ENCODE data around the gene DEDD.

Gene DEDD

GRCh38 chr1:161091093-161091492, 41.4 kb downstream of the DEDD start:
- DNase-seq = no peak

GRCh38 chr1:161090617-161091016, 41.9 kb downstream of the DEDD start:
- no peak for DNase-seq

DNA sequence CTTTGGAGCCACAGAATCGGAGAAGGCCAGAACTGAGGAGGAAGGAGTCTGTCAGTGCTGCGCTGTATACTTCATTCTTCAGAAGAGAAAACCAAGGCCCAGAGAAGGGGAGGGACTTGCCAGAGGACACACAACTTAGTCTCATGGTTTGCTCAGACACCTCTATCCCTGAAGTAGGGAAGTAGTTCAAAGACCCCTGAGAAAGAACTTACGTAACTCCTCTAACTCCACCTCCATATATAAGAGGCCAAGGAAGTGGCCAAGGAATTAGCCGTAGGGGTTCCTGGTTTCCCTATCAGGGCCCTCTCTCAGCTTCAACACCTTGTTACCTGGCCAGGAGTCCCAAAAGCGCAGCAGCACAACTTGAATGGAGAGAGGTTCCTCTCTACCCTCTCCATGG, 42.5 kb downstream of the DEDD start:
- DNase-seq = no peak

- DNase-seq = no peak
These were observed 43.1 kb downstream of the DEDD start, which contains the start of gene NECTIN4 for GRCh38 chr1:161089251-161089924. Gene NECTIN4, minus strand, starts transcription at chr1:161089558. Its CDS starts 262 bp downstream, at chr1:161089296.

DNA sequence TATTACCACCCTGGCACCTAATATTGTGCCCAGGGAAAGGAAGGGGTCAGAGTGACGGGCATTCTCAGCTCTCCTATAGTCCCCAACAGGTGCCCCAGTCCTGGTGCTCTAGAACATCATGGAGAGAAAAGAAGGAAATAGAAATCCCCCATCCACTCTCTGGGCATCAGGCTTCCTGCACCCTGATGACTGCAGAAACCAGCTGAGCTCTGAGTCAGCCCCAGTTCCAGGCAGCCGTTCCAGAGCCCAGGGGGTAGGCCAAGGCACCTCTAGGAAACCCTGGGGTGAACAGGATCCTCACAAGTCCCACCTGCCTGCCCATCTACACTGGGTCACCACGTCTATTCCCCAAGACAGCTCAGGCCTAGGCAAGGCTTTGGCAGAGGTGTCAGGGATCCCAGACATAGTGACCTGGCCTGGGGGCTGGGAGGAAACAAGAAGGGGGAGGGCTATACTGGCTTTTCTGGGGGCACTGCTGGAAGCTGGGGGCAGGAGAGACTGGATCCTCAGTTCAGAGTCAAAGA, 43.8 kb downstream of the DEDD start:
- DNase-seq = no peak

DNA sequence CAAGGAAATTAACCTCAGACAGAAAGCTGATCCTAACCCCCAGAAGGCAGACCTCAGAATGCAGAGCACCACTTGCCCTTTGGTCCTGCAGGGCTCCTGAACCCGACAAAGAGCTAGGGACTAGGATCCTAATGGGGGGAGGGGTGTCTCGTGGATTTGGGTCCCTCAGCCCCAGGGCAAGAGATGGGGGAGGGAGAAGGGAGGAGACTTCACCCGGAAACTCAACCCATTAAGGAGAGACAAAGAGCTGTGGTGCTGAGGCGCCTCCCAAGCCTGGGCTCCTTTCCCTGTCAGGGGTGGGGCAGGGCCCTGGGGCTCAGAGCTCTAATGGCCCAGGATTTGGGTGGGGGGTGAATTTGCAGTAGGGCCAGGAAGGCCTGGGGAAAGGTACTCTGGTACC, 46.0 kb downstream of the DEDD start:
- no peak for DNase-seq

GRCh38 chr1:161085165-161085564, 47.3 kb downstream of the DEDD start:
- no peak for DNase-seq

- DNase-seq = no peak
These were observed 47.9 kb downstream of the DEDD start for GRCh38 chr1:161084597-161084988.

- no peak for DNase-seq
These were observed 48.5 kb downstream of the DEDD start for GRCh38 chr1:161083748-161084596.

DNA sequence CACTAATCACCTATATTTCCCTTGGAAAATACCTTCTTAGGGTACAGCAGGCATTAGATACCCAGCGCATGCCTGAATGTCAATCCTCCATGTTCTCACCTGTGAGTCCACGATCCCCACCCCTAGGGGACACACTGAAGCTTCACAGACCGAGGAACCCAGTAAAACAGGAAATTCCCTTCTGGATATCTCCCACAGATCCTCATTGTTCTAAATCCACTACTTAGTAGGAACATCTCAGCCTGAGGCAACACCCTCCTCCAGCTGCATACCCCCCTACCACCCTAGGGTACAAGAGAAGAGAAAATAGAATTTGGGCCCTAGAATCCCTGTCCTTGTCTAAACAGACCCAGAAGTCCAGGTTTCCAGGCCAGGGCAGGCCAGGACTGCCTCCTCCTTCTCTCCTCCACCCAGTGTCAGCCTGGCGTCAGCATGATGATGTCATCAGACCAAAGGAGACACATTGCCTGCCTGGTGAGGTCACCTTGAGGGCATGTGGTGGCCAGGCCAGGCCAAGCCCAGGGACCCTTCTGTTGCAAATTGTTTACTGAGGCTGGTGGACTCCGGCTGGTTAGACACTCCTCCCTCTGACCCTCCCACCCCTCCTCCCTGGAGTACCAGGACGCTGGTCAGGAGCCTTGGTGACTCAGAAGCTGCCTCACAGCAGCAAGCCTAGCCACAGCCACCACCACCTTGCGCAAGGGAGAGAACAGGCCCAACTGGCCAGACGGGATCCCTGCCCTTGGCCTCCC, 49.3 kb downstream of the DEDD start:
- DNase-seq = no peak

DNA sequence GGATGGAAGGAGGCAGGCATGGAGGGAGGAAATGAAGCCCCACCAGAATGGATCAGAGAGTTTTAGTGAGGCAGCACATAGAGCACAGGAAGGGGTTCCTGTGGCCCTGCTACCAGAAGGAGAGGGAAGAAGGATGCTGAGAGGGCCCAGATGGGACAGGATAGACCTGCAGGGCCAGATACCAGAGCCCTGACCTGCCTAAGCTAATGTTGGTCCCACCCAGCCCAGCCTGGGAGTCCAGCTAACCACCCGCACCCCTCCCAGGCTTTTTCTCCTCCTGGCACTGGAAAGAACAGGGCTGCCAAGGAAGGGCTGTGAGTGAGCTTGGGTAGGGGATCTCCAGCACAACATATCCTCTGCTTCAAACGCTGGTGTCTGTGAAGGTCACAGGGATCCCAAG, 50.0 kb downstream of the DEDD start:
- DNase-seq = no peak

DNA sequence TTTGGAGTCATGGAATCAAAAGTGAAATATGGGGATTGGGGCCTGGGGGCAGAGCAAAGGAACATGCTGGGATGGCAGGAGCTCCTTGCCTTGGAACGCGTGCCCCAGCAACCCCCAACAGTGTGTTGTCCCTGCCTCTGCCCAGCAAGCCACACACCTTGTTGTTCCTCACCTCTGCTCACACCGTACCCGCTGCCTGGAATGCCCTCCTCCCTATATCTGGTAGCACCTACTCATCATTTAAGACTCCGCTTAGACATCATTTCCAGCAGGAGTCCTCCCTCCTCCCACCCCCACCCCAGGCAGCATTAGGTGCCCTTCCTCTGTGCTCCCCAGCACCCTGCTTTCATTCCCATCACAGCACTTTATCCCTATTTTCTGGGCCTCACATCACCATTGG, 50.9 kb downstream of the DEDD start:
- no peak for DNase-seq

DNA sequence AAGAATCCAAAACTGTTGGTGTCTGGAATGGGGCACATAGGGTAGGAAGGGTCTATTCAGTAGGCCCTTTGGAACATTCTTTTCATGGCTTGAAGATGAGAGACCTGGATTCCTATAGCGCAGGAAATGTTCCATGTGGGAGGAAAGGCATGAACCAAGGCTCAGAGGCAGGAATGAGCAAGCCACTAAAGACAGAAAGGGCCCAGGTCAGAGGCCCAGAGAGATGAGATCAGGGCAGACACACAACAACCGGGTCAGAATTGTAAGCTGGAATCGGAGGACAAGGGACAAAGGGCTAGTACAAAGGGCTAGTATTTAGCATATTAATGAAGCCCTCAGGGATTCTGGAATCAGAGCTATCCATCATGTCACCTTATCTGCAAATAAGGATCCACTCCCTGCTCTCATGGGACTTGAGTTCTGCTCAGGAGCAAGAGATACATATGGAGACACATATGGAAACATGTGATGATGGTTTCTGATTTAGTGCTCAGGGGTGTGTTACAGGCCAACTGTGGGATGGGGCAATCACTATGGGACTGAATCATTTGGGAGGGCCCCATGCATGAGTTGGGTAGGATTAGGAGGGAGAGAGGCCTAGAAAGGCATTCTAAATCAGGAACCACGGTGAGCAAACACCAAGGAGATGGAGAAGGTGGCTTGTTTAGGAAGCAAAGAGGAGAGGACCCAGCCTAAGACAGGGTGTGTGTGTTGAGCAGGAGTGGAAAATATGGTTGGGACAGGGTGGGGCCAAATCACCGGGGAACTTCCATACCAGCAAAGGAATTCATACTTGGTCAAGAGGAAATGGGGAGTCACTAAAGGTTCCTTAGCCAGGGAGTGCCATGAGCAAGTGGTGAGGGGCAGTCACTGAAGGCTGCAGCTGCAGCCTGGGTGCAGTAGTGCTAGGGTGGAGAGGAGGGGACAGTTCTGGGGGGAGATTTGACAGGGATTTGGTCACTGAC, 51.7 kb downstream of the DEDD start:
- DNase-seq = no peak

GRCh38 chr1:161079436-161080110, 52.9 kb downstream of the DEDD start:
- no peak for DNase-seq

GRCh38 chr1:161077426-161077825, 55.0 kb downstream of the DEDD start:
- DNase-seq = no peak

GRCh38 chr1:161076410-161076809, 56.1 kb downstream of the DEDD start:
- no peak for DNase-seq

DNA sequence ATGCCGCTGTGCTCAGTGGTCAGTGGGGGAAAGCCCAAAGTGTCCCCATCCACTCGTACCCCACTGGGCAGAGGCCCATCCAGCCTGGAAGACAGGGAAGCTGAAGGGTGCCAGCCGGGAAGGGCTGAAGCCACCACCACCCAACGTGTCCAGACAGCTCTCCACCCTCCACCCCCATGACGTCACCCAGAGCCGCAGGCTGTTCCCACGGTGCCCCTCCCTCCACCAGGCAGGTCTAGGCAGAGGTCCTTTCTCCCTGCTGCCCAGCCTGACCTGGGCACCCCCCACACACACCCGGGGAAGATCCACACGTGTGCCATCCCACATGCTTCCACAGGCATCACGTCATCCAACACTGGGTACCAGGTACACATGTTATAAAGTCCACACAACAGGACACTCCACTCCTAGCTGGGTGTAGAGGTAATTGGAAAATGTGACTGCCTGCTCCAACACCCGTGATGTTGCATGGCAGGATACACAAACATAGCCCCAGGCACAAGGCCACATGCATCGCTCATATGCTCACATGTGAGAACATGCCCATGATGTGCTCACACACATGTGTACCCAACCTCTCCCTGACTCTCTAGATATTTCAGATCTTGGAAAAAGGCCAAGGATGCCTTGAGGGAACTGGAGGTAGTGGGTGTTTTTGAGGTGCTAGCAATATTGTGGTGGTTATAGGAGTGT, 57.6 kb downstream of the DEDD start:
- no peak for DNase-seq

DNA sequence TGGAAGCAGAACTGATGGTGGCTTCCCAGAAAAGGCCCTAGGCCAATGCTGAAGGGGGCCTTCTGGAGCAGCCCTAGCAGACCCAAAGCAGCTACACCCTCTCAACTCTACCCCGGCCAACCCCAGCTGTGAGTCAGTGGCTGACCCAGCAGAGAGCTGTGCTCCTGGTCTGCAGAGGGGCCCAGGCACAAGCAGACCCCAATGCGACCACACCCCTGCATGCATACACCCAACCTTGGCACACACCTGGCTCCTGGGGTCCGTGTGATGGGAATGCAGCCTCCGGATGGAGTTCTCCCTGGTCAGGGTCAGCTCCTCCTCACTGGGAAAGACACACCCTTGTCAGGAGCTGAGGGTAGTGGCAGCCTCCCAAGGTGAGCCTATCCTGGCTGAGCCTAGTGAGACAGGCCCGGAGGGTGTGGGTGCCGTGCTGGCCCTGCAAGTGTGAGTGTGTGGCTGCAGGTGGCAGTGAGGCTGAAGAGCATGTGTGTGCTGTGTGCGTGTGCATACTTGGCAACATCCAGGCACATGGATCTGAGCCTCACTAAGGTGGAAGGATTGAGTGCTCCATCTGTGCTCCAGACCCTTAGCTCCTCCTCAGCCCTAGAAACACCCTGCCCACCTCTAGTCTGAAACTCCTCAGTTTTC, 58.9 kb downstream of the DEDD start:
- DNase-seq = no peak

DNA sequence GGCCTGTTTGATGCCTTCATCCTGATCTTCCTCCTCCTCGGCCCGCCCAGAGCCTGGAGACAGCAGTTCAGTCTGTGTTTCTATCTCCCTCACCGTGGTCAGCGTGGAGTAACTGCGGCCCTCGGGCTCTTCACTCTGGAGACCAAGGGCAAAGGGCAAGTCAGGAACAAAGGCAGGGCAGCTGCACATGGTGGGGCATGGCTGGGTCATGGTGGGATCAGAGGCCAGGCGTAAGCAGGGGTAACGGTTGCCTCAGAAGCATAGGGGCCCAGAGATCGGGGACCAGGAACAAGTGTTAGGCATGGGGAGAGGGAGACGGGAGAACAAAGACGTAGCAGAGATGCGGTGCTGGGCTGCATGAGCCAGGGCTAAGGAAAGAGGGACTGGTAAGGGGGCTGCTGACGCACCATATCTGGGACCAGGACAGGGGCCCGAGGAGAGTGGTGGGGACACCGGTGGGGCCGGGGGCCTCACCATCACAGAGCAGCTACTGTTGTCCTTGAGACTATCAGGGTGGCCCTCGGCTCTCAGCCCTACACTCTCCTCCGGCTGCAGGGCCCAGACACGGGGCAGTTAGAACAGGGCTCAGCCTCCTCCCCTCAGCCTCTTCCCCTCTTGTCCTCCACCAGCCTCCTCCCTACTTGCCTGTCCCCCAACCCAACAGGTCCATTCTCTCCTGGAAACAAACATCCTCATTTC, 59.6 kb downstream of the DEDD start:
- DNase-seq = no peak

Measured in effector CD4-positive, alpha-beta T cell (primary cell).